MCF 10A (cell line): ENCODE data around the gene SLC35G2. TPM values are rescaled to one million over a fixed set of nuclear protein-coding genes. Genes with fewer than 3 reads are reported as not detected.
"Not testable (repeated sequence)": the region's sequence is repeated elsewhere in the genome, so short reads cannot be mapped to it uniquely, and the experiment has no call there.

Experiments
- BruUV-seq: library from RNA; stranded (reverse); fragments of 400-500 nt; replicated peaks from 2 replicates; lab custom pipeline; 2021; lab: Mats Ljungman, UMichigan
- CTCF ChIA-PET: fragments of 300-600 bp; sonication (Branson Sonifier 250); formaldehyde crosslinking; extraction: SDS; loops from one replicate; lab custom pipeline; 2021; ENCODE audit warnings: antibody characterized with exemption, inconsistent platforms; lab: Yijun Ruan, JAX
- POLR2A ChIA-PET: fragments of 300-600, 350-650 bp; sonication (Branson Sonifier 250); formaldehyde crosslinking; extraction: SDS; loops from one replicate; lab custom pipeline; 2020; ENCODE audit warnings: antibody characterized with exemption, inconsistent platforms; lab: Yijun Ruan, JAX
- DNase-seq: peaks from one replicate; pipeline ENCODE4 v3.0.0-alpha.2; 2018; ENCODE audit not compliant: unreplicated experiment
- H3K27ac Mint-ChIP-seq: one replicate; pipeline ENCODE4 v1.8.0; 2022; ENCODE audit warnings: mild to moderate bottlenecking, low read depth, mixed read lengths; ENCODE audit not compliant: unreplicated experiment
- H3K27me3 Mint-ChIP-seq: one replicate; pipeline ENCODE4 v1.8.0; 2022; ENCODE audit warnings: mixed read lengths; ENCODE audit not compliant: insufficient read depth, unreplicated experiment
- H3K36me3 Mint-ChIP-seq: one replicate; pipeline ENCODE4 v1.8.0; 2022; ENCODE audit warnings: mild to moderate bottlenecking, moderate library complexity, mixed read lengths; ENCODE audit not compliant: insufficient read depth, unreplicated experiment
- H3K4me1 Mint-ChIP-seq: one replicate; pipeline ENCODE4 v1.8.0; 2022; ENCODE audit warnings: mixed read lengths; ENCODE audit not compliant: insufficient read depth, unreplicated experiment
- H3K4me3 Mint-ChIP-seq: one replicate; pipeline ENCODE4 v1.8.0; 2022; ENCODE audit warnings: mild to moderate bottlenecking, moderate library complexity, mixed read lengths; ENCODE audit not compliant: unreplicated experiment
- H3K9me3 Mint-ChIP-seq: one replicate; pipeline ENCODE4 v1.8.0; 2022; ENCODE audit warnings: mixed read lengths; ENCODE audit not compliant: unreplicated experiment
- intact Hi-C: fragments of 100-400 bp; cut with micrococcal nuclease; formaldehyde crosslinking; loops from 2 replicates; pipeline ENCODE4 v1.14.1; 2022
- total RNA-seq: library from RNA; stranded (reverse); gene quantifications from 2 replicates; pipeline ENCODE4 v1.2.3, GENCODE V29; 2022
- TF ChIP-seq, protein P1 (sequence below): fragments of 200-600 bp; IDR thresholded peaks from one replicate; pipeline ENCODE4 v1.8.0; 2022; ENCODE audit warnings: antibody characterized with exemption, mild to moderate bottlenecking; ENCODE audit not compliant: unreplicated experiment

The SLC35G2 gene
- total RNA-seq, 1 experiment from 2014 or later, result 7.6 TPM

GRCh38 chr3:136790786-136791185 lies 28.1 kb upstream of the SLC35G2 start:
- ChIA-PET POLR2A (no interaction called here), CTCF (interaction anchor here (0.6 kb wide), 1 partner anchor 1228 kb away, joined by 5 read pairs; no protein-coding TSS in a partner anchor)
- no peaks in the 10 kb centered on the region for H3K9me3 Mint-ChIP-seq
- TF ChIP-seq, protein P1, sequence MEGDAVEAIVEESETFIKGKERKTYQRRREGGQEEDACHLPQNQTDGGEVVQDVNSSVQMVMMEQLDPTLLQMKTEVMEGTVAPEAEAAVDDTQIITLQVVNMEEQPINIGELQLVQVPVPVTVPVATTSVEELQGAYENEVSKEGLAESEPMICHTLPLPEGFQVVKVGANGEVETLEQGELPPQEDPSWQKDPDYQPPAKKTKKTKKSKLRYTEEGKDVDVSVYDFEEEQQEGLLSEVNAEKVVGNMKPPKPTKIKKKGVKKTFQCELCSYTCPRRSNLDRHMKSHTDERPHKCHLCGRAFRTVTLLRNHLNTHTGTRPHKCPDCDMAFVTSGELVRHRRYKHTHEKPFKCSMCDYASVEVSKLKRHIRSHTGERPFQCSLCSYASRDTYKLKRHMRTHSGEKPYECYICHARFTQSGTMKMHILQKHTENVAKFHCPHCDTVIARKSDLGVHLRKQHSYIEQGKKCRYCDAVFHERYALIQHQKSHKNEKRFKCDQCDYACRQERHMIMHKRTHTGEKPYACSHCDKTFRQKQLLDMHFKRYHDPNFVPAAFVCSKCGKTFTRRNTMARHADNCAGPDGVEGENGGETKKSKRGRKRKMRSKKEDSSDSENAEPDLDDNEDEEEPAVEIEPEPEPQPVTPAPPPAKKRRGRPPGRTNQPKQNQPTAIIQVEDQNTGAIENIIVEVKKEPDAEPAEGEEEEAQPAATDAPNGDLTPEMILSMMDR, result no peak
- BruUV-seq, result no TSS peak
- no peaks in the 10 kb centered on the region for H3K27me3 Mint-ChIP-seq
- no peak for DNase-seq
- intact Hi-C loops, result no loop called here
- H3K36me3 Mint-ChIP-seq, result no peaks in the 10 kb centered on the region
- H3K4me1 Mint-ChIP-seq, result peaks cover 19% of the 10 kb centered on the region
- no peak overlapping the region for H3K27ac Mint-ChIP-seq
- no peak overlapping the region for H3K4me3 Mint-ChIP-seq

DNA sequence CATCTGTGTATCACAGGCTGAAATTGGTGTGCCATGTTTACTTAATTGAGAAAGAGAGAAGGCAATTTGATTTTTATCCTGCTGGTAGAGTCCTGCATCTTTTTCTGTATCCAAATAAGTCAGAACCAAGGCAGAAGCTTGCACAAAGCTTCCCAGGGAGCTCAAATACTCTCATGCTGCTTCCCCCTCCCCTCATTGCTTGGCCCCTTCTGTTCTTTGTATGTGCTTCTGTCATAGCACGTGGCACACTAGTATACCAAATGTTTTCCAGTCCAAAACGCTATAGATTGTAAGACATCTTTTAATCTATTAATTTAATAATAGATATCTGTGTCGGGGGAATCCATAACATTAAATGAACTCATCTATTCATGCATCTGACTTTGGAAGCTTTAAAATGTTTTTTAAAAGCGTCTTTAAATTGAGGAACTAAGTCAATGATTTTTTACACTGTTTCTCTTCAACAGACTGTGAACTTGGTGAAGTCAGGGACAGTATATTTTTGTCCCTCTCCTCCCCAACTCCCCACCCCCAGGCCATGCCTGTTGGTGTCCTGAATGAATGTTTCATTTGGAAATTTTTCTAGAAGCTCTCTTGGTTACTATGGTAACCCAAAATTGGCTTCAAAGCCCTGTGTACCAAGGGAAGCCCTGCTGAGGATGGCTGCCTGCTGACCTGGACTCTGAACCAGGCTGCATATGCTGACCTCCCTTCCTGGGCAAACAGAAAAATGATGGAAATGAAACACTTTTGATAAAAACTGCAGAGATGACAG lies 26.2 kb upstream of the SLC35G2 start:
- H3K4me3 Mint-ChIP-seq, result no peak overlapping the region
- intact Hi-C loops, result no loop called here
- ChIA-PET CTCF (no interaction called here), POLR2A (interaction anchor here (0.6 kb wide), 1 partner anchor 69 kb away, joined by 4 read pairs; no protein-coding TSS in a partner anchor)
- H3K9me3 Mint-ChIP-seq, result no peaks in the 10 kb centered on the region
- H3K27me3 Mint-ChIP-seq, result no peaks in the 10 kb centered on the region
- no peaks in the 10 kb centered on the region for H3K36me3 Mint-ChIP-seq
- H3K27ac Mint-ChIP-seq, result no peak overlapping the region
- H3K4me1 Mint-ChIP-seq, result peaks cover 5% of the 10 kb centered on the region
- no TSS peak for BruUV-seq
- no peak for DNase-seq
- TF ChIP-seq, protein P1, result no peak

DNA sequence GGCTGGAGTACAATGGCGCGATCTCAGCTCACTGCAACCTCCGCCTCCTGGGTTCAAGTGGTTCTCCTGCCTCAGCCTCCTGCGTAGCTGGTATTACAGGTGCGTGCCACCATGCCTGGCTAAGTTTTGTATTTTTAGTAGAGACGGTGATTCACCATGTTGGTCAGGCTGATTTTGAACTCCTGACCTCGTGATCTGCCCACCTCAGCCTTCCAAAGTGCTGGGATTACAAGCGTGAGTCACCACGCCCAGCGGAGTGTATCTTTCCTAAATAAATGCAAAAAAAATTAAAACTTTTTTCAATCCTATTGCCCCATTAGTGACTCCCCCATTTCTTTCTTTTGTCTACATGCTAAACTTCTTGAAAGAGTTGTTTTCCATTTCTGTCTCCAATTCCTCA lies 17.8 kb upstream of the SLC35G2 start:
- DNase-seq, BruUV-seq, intact Hi-C loops, CTCF ChIA-PET, H3K27ac Mint-ChIP-seq, H3K4me3 Mint-ChIP-seq, H3K9me3 Mint-ChIP-seq, H3K27me3 Mint-ChIP-seq, H3K36me3 Mint-ChIP-seq, H3K4me1 Mint-ChIP-seq: not testable (repeated sequence)
- POLR2A ChIA-PET, result interaction anchor here (0.7 kb wide), 1 partner anchor 724 kb away, joined by 3 read pairs; no protein-coding TSS in a partner anchor

DNA sequence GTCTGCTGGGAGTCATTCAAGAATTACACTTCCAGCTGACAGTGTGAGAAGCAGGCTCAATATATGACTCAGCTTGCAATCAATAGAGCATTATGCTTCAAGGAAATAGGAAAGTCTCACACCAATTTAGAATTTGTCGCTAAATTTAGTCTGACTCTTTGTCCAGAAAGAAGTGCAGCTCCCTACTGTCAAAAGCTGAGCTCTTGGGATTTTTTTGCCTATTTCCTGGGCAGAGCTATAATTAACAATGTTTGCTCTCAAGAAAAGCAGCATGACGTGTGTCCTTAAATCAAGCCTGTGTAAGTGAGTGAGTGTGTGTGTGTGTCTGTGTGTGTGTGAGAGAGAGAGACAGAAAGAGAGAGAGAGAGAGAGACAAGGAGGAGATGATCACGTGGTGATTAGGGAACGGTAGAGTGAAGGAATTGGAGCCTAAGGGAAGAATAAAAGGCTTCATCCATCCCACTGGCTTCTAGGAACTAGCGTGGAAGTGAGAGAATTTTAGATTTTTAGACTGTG lies 16.4 kb upstream of the SLC35G2 start:
- Mint-ChIP-seq H3K4me1 (peaks cover 6% of the 10 kb centered on the region), H3K27ac (peak overlapping the region; percentile 15), H3K27me3 (no peaks in the 10 kb centered on the region), H3K4me3 (no peak overlapping the region), H3K9me3 (no peaks in the 10 kb centered on the region), H3K36me3 (no peaks in the 10 kb centered on the region)
- TF ChIP-seq, protein P1, result no peak
- no TSS peak for BruUV-seq
- ChIA-PET POLR2A (interaction anchor here (0.6 to 1.6 kb wide), 2 partner anchors 50 to 447 kb away, joined by 4 to 6 read pairs; partner anchors contain the start of gene STAG1), CTCF (interaction anchor here (1.0 to 1.3 kb wide), 2 partner anchors 20 to 25 kb away, joined by 4 to 5 read pairs; no protein-coding TSS in a partner anchor)
- intact Hi-C loops, result no loop called here
- no peak for DNase-seq
